WTC11 (cell line): ENCODE results near the gene ACTN1. TPM values are rescaled to one million over a fixed set of nuclear protein-coding genes. Genes with fewer than 3 reads are reported as not detected.

Source experiments
- ATAC-seq: fragments of 200-7000 bp; cut with Tn5 transposase; 2 replicates; pipeline ENCODE4 v1.10.0; 2021; ENCODE audit warnings: mild to moderate bottlenecking, moderate library complexity
- CTCF ChIA-PET: fragments of 300-600 bp; sonication (Branson Sonifier 250); formaldehyde crosslinking; loops from one replicate; lab custom pipeline; 2021; ENCODE audit warnings: antibody characterized with exemption; lab: Charles Lee
- POLR2A ChIA-PET: fragments of 350-600 bp; sonication (Branson Sonifier 250); formaldehyde crosslinking; loops from one replicate; lab custom pipeline; 2021; ENCODE audit warnings: antibody characterized with exemption; lab: Charles Lee
- DNase-seq: peaks from one replicate; pipeline ENCODE4 v3.0.0; 2021; ENCODE audit warnings: low spot score
- H3K27ac Mint-ChIP-seq: 2 replicates; pipeline ENCODE4 v1.8.0; 2021; ENCODE audit warnings: mixed read lengths
- H3K27me3 Mint-ChIP-seq: 2 replicates; pipeline ENCODE4 v1.8.0; 2021; ENCODE audit warnings: low read depth, mild to moderate bottlenecking, moderate library complexity, mixed read lengths
- H3K36me3 Mint-ChIP-seq: 2 replicates; pipeline ENCODE4 v1.8.0; 2021; ENCODE audit warnings: mixed read lengths
- H3K4me1 Mint-ChIP-seq: 2 replicates; pipeline ENCODE4 v1.8.0; 2022; ENCODE audit warnings: mixed read lengths
- H3K4me3 Mint-ChIP-seq: 2 replicates; pipeline ENCODE4 v1.8.0; 2021; ENCODE audit warnings: mild to moderate bottlenecking, moderate library complexity, mixed read lengths
- H3K9me3 Mint-ChIP-seq: 2 replicates; pipeline ENCODE4 v1.8.0; 2021; ENCODE audit warnings: mixed read lengths
- EMX1 ChIP-seq: fragments of 250-450 bp; sonication (Bioruptor Pico); IDR thresholded peaks from 2 replicates; pipeline ENCODE4 v1.8.0; 2021; ENCODE audit warnings: mild to moderate bottlenecking
- ESRRA ChIP-seq: sonication (generic); formaldehyde crosslinking; IDR thresholded peaks from 2 replicates; pipeline ENCODE4 v1.8.1; 2022; ENCODE audit warnings: mild to moderate bottlenecking, missing genetic modification reagents, borderline replicate concordance
- GTF2I ChIP-seq: fragments of 250-450 bp; sonication (Bioruptor Pico); conservative IDR thresholded peaks from 2 replicates; pipeline ENCODE4 v1.4.0; 2021; ENCODE audit warnings: mild to moderate bottlenecking
- IRF2 ChIP-seq: sonication (generic); formaldehyde crosslinking; IDR thresholded peaks from 2 replicates; pipeline ENCODE4 v1.8.0; 2022; ENCODE audit warnings: low read depth, missing genetic modification reagents, borderline replicate concordance
- JAZF1 ChIP-seq: fragments of 250-450 bp; sonication (Bioruptor Pico); IDR thresholded peaks from 2 replicates; pipeline ENCODE4 v1.9.0; 2021; ENCODE audit warnings: moderate library complexity, mild to moderate bottlenecking, inconsistent platforms
- NFYB ChIP-seq: sonication (generic); formaldehyde crosslinking; conservative IDR thresholded peaks from 2 replicates; pipeline ENCODE4 v1.8.0; 2022; ENCODE audit warnings: low read depth, missing genetic modification reagents
- NR2C2 ChIP-seq: sonication (generic); formaldehyde crosslinking; IDR thresholded peaks from 2 replicates; pipeline ENCODE4 v1.8.0; 2022; ENCODE audit warnings: mild to moderate bottlenecking, missing genetic modification reagents
- ZNF138 ChIP-seq: sonication (generic); formaldehyde crosslinking; conservative IDR thresholded peaks from 2 replicates; pipeline ENCODE4 v1.8.1; 2022; ENCODE audit warnings: mild to moderate bottlenecking, moderate library complexity, missing genetic modification reagents
- ZNF263 ChIP-seq: sonication (generic); formaldehyde crosslinking; IDR thresholded peaks from 2 replicates; pipeline ENCODE4 v1.8.1; 2022; ENCODE audit warnings: low read depth, mild to moderate bottlenecking, moderate library complexity, missing genetic modification reagents
- ZNF281 ChIP-seq: sonication (generic); formaldehyde crosslinking; IDR thresholded peaks from 2 replicates; pipeline ENCODE4 v1.8.0; 2023; ENCODE audit warnings: mild to moderate bottlenecking, missing genetic modification reagents
- total RNA-seq: library from RNA; stranded (reverse); gene quantifications from 3 replicates; pipeline ENCODE4 v1.2.3, GENCODE V29; 2021
- TF ChIP-seq, protein P1 (sequence below): sonication (generic); formaldehyde crosslinking; IDR thresholded peaks from 2 replicates; pipeline ENCODE4 v1.8.1; 2023; ENCODE audit warnings: mild to moderate bottlenecking, missing genetic modification reagents
- TF ChIP-seq, protein P2 (sequence below): sonication (generic); formaldehyde crosslinking; IDR thresholded peaks from 2 replicates; pipeline ENCODE4 v1.8.1; 2023; ENCODE audit warnings: mild to moderate bottlenecking, missing genetic modification reagents, moderate library complexity
- TF ChIP-seq, protein P3 (sequence below): sonication (generic); formaldehyde crosslinking; IDR thresholded peaks from 2 replicates; pipeline ENCODE4 v1.8.0; 2022; ENCODE audit warnings: mild to moderate bottlenecking, missing genetic modification reagents
- TF ChIP-seq, protein P4 (sequence below): sonication (generic); formaldehyde crosslinking; IDR thresholded peaks from 2 replicates; pipeline ENCODE4 v1.8.0; 2023; ENCODE audit warnings: missing genetic modification reagents, mild to moderate bottlenecking, borderline replicate concordance
- TF ChIP-seq, protein P5 (sequence below): sonication (generic); formaldehyde crosslinking; IDR thresholded peaks from 2 replicates; pipeline ENCODE4 v1.8.1; 2023; ENCODE audit warnings: mild to moderate bottlenecking, moderate library complexity, missing genetic modification reagents

The ACTN1 gene
- total RNA-seq, 1 experiment from 2014 or later = 196 TPM

DNA sequence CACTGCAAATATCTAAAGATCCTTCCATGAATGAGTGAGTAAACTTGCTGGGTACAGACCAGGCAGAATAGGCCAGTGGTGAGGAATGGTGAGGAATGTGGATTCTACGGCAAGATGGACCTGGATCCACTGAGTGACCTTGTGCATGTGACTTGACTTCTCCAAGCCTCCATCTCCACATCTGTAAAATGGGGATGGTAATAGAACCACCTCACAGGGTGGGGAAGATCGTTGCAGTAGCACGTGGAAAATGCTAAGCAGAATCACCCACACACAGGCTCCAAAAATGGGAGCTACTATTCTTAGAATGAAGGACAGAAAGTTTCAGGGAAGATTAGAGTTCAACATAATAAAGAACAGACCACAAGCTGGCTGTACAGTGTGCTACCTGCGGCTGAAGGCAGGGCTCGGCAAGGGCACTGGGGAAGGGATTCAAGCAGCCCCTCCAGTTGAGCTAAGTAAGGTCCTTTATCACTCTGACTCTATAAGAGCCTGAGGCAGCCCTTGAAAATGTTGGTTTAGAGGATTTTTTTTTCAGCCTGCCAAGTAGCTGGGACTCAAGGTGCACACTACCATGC lies 47.5 kb downstream of the ACTN1 start:
- peaks cover 1% of the 10 kb centered on the region; the same call in 1 of the 2 replicates for H3K9me3 Mint-ChIP-seq
- no peak overlapping the region for H3K4me3 Mint-ChIP-seq
- CTCF ChIA-PET = interaction anchor here (0.7 to 3.0 kb wide), 3 partner anchors 10 to 170 kb away, joined by 3 to 11 read pairs (median 5); no protein-coding TSS in a partner anchor
- POLR2A ChIA-PET = interaction anchor here (0.6 kb wide), 2 partner anchors 9 to 1115 kb away, joined by 3 to 8 read pairs; no protein-coding TSS in a partner anchor
- H3K36me3 Mint-ChIP-seq = peaks cover 5% of the 10 kb centered on the region; the same call in 1 of the 2 replicates
- ATAC-seq (no peak), DNase-seq (no peak)
- TF ChIP-seq, protein P1, sequence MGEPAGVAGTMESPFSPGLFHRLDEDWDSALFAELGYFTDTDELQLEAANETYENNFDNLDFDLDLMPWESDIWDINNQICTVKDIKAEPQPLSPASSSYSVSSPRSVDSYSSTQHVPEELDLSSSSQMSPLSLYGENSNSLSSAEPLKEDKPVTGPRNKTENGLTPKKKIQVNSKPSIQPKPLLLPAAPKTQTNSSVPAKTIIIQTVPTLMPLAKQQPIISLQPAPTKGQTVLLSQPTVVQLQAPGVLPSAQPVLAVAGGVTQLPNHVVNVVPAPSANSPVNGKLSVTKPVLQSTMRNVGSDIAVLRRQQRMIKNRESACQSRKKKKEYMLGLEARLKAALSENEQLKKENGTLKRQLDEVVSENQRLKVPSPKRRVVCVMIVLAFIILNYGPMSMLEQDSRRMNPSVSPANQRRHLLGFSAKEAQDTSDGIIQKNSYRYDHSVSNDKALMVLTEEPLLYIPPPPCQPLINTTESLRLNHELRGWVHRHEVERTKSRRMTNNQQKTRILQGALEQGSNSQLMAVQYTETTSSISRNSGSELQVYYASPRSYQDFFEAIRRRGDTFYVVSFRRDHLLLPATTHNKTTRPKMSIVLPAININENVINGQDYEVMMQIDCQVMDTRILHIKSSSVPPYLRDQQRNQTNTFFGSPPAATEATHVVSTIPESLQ (CRISPR knock-in tag) = no peak
- TF ChIP-seq, protein P2, sequence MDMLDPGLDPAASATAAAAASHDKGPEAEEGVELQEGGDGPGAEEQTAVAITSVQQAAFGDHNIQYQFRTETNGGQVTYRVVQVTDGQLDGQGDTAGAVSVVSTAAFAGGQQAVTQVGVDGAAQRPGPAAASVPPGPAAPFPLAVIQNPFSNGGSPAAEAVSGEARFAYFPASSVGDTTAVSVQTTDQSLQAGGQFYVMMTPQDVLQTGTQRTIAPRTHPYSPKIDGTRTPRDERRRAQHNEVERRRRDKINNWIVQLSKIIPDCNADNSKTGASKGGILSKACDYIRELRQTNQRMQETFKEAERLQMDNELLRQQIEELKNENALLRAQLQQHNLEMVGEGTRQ (CRISPR knock-in tag) = no peak
- no peak for TF ChIP-seq EMX1 (CRISPR knock-in tag)
- TF ChIP-seq, protein P3, sequence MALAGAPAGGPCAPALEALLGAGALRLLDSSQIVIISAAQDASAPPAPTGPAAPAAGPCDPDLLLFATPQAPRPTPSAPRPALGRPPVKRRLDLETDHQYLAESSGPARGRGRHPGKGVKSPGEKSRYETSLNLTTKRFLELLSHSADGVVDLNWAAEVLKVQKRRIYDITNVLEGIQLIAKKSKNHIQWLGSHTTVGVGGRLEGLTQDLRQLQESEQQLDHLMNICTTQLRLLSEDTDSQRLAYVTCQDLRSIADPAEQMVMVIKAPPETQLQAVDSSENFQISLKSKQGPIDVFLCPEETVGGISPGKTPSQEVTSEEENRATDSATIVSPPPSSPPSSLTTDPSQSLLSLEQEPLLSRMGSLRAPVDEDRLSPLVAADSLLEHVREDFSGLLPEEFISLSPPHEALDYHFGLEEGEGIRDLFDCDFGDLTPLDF (CRISPR knock-in tag) = no peak
- no peak for TF ChIP-seq NFYB (CRISPR knock-in tag)
- TF ChIP-seq NR2C2 (CRISPR knock-in tag) = no peak
- no peak for TF ChIP-seq GTF2I (CRISPR knock-in tag)
- no peak for TF ChIP-seq ZNF263 (CRISPR knock-in tag)
- no peak for TF ChIP-seq ZNF138
- TF ChIP-seq IRF2 = no peak
- TF ChIP-seq, protein P4, sequence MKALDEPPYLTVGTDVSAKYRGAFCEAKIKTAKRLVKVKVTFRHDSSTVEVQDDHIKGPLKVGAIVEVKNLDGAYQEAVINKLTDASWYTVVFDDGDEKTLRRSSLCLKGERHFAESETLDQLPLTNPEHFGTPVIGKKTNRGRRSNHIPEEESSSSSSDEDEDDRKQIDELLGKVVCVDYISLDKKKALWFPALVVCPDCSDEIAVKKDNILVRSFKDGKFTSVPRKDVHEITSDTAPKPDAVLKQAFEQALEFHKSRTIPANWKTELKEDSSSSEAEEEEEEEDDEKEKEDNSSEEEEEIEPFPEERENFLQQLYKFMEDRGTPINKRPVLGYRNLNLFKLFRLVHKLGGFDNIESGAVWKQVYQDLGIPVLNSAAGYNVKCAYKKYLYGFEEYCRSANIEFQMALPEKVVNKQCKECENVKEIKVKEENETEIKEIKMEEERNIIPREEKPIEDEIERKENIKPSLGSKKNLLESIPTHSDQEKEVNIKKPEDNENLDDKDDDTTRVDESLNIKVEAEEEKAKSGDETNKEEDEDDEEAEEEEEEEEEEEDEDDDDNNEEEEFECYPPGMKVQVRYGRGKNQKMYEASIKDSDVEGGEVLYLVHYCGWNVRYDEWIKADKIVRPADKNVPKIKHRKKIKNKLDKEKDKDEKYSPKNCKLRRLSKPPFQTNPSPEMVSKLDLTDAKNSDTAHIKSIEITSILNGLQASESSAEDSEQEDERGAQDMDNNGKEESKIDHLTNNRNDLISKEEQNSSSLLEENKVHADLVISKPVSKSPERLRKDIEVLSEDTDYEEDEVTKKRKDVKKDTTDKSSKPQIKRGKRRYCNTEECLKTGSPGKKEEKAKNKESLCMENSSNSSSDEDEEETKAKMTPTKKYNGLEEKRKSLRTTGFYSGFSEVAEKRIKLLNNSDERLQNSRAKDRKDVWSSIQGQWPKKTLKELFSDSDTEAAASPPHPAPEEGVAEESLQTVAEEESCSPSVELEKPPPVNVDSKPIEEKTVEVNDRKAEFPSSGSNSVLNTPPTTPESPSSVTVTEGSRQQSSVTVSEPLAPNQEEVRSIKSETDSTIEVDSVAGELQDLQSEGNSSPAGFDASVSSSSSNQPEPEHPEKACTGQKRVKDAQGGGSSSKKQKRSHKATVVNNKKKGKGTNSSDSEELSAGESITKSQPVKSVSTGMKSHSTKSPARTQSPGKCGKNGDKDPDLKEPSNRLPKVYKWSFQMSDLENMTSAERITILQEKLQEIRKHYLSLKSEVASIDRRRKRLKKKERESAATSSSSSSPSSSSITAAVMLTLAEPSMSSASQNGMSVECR (CRISPR knock-in tag) = no peak
- TF ChIP-seq, protein P5, sequence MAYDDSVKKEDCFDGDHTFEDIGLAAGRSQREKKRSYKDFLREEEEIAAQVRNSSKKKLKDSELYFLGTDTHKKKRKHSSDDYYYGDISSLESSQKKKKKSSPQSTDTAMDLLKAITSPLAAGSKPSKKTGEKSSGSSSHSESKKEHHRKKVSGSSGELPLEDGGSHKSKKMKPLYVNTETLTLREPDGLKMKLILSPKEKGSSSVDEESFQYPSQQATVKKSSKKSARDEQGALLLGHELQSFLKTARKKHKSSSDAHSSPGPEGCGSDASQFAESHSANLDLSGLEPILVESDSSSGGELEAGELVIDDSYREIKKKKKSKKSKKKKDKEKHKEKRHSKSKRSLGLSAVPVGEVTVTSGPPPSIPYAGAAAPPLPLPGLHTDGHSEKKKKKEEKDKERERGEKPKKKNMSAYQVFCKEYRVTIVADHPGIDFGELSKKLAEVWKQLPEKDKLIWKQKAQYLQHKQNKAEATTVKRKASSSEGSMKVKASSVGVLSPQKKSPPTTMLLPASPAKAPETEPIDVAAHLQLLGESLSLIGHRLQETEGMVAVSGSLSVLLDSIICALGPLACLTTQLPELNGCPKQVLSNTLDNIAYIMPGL = no peak
- no peak for TF ChIP-seq ESRRA (CRISPR knock-in tag)
- no peak for TF ChIP-seq JAZF1 (CRISPR knock-in tag)
- TF ChIP-seq ZNF281 (CRISPR knock-in tag) = no peak
- no peaks in the 10 kb centered on the region for H3K27me3 Mint-ChIP-seq
- H3K4me1 Mint-ChIP-seq = peaks cover 40% of the 10 kb centered on the region
- peak overlapping the region; percentile 30; the same call in 1 of the 2 replicates for H3K27ac Mint-ChIP-seq
